Upper lobe of left lung (tissue), 4 donors: ENCODE measurements around the gene CTDSP1.

ENCODE experiments used
- POLR2A ChIP-seq, 4 donors: fragments of 450-650 bp; IDR thresholded peaks; one replicate each; pipeline ENCODE4 v1.5.1; 2016 to 2017; ENCODE audit warnings: antibody characterized with exemption in 4 of 4, mild to moderate bottlenecking in 2 of 4
- POLR2AphosphoS5 ChIP-seq, 2 donors: sonication (generic); formaldehyde crosslinking; IDR thresholded peaks; one replicate each; pipeline ENCODE4 v1.5.1; 2017; ENCODE audit warnings: antibody characterized with exemption in 2 of 2
- TF ChIP-seq, protein P1 (sequence below), 6 experiments: fragments of 450-650 bp in 4 of 6; fragments of 200-600 bp in 2 of 6; sonication (generic) in 2 of 6; IDR thresholded peaks; one replicate each; pipeline ENCODE4 v1.5.1; 2016 to 2019; ENCODE audit warnings: antibody characterized with exemption in 6 of 6

DNA sequence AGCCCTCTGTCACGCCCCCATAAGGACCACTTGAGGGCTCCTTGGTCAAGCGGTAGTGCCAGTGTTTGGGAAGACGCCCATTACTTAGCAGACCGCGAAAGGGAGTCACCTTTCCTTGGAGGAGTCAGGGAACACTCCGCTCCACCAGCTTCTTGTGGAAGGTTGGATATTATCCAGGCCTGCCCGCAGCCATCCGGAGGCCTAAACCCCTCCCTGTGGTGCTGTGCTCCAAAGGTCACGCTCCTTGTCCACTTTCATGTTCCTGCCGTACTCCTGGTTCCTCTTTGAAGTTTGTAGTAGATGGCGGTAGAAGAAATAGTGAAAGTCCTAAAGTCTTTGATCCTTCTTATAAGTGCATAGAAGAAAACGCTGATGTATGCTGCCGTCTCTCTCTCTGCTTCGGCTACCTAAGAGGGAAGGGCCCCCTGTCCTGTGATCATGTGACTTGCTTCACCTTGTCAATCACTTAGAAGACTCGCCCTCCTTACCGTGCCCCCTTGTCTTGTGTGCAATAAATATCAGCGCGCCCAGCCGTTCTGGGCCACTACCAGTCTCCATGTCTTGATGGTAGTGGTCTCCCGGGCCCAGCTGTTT lies 44.7 kb upstream of the CTDSP1 start:
- TF ChIP-seq POLR2AphosphoS5 (IDR thresholded peaks at IDR 0.05): peak in 1 of 2 donors; percentile 30
- TF ChIP-seq, protein P1, sequence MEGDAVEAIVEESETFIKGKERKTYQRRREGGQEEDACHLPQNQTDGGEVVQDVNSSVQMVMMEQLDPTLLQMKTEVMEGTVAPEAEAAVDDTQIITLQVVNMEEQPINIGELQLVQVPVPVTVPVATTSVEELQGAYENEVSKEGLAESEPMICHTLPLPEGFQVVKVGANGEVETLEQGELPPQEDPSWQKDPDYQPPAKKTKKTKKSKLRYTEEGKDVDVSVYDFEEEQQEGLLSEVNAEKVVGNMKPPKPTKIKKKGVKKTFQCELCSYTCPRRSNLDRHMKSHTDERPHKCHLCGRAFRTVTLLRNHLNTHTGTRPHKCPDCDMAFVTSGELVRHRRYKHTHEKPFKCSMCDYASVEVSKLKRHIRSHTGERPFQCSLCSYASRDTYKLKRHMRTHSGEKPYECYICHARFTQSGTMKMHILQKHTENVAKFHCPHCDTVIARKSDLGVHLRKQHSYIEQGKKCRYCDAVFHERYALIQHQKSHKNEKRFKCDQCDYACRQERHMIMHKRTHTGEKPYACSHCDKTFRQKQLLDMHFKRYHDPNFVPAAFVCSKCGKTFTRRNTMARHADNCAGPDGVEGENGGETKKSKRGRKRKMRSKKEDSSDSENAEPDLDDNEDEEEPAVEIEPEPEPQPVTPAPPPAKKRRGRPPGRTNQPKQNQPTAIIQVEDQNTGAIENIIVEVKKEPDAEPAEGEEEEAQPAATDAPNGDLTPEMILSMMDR (IDR thresholded peaks at IDR 0.05): no peak
- peak in 1 of 4 donors; percentile 7 for TF ChIP-seq POLR2A (IDR thresholded peaks at IDR 0.05)
